ENCODE measurements around the gene LMF1.

DNA sequence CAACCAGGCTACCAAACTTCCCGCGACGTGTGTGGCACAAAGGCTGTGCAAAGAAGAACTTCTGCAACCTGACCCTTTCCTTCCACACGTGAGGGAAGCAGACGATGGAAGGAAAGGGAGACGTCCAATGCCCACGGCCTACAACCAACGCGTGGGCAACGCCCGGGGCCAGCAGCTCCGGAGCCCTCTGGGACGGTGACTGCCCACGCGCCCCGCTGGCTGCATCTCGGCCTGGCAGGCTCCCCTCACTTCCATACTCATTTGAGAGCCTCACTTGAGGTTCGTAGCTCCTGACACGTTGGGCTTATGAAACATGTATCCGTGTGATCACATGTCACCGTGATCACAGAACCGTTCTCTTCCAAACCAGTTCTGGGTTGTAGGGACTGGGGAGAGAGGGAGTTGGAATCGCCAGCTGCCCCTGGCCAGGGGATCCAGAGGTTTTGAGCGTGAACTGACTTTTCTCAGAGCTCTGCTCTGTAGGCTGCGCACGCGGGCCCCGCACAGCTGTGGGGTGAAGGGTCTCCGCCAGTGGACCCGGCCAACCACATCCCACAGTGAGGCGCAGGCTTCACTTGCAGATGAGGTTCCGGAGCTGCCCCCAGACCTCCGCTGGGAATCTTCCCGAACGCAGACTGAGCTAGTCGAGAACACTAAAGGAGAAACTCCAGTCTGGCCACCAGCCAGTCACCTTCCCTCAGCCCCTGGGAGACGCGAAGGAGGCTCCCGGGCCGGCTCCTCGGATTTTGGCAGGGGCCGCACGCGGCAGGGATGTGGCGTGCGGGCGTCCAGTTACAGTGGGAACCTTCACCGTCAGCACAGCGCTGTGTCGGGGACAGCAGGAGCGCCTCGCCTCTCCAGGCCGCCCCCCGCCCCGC is 1.0 kb downstream of the LMF1 start:
- TF ChIP-seq STAG1 (CRISPR knock-in tag; IDR thresholded peaks at IDR 0.05; ENCODE audit: borderline replicate concordance) (no peak), FOXM1 (IDR thresholded peaks at IDR 0.05; ENCODE audit: low read depth) (no peak), FOXM1 (CRISPR knock-in tag; IDR thresholded peaks at IDR 0.05; ENCODE audit: low read depth) (no peak; the same call in 1 of the 2 replicates)

Data from K562 (cell line).